Sigmoid colon (tissue), 7 donors: ENCODE results near the gene TXNRD3. TPM values are rescaled to one million over a fixed set of nuclear protein-coding genes. Genes with fewer than 3 reads are reported as not detected.

Experiments
- DNase-seq: peaks from one replicate; pipeline ENCODE4 v3.0.0-alpha.2; 2019
- H3K27ac ChIP-seq, 4 donors: fragments of 200-600 bp; sonication (generic); one replicate each; pipeline ENCODE4 v1.5.1; 2016 to 2019; ENCODE audit warnings: mild to moderate bottlenecking in 1 of 4
- H3K27me3 ChIP-seq, 3 donors: fragments of 200-600 bp; sonication (generic); one replicate each; pipeline ENCODE4 v1.5.1; 2019; ENCODE audit warnings: mild to moderate bottlenecking in 1 of 3
- H3K36me3 ChIP-seq, 4 donors: fragments of 200-600 bp; sonication (generic); one replicate each; pipeline ENCODE4 v1.5.1; 2016 to 2019
- H3K4me1 ChIP-seq, 4 donors: fragments of 200-600 bp; sonication (generic); one replicate each; pipeline ENCODE4 v1.5.1; 2017 to 2019
- H3K4me3 ChIP-seq, 4 donors: fragments of 200-600 bp; sonication (generic); one replicate each; pipeline ENCODE4 v1.5.1; 2017 to 2019; ENCODE audit warnings: mild to moderate bottlenecking in 2 of 4, moderate library complexity in 1 of 4
- H3K9me3 ChIP-seq, 4 donors: fragments of 200-600 bp in 3 of 4; sonication (generic) in 3 of 4; one replicate each; pipeline versions ENCODE4 v1.5.1 to v1.6.1; 2013 to 2019
- EP300 ChIP-seq, 4 donors: sonication (generic); formaldehyde crosslinking; IDR thresholded peaks; one replicate each; pipeline ENCODE4 v1.6.1; 2017; ENCODE audit warnings: antibody characterized with exemption in 4 of 4
- POLR2A ChIP-seq, 2 donors: fragments of 450-650 bp; IDR thresholded peaks; one replicate each; pipeline ENCODE4 v1.6.1; 2016; ENCODE audit warnings: antibody characterized with exemption in 2 of 2, mild to moderate bottlenecking in 2 of 2, moderate library complexity in 2 of 2
- POLR2AphosphoS5 ChIP-seq, 4 donors: sonication (generic); formaldehyde crosslinking; IDR thresholded peaks; one replicate each; pipeline ENCODE4 v1.6.1; 2017; ENCODE audit warnings: antibody characterized with exemption in 4 of 4
- WGBS, 2 donors: extraction: QIAGEN DNeasy Blood & Tissue Kit; methylation state at CpG; one replicate each; pipeline ENCODE4 v1.1.7; 2013; 5-methylcytosine and 5-hydroxymethylcytosine counted together
- intact Hi-C: fragments of 100-400 bp; cut with DNase I; formaldehyde crosslinking; loops from one replicate; pipeline ENCODE4 v1.15.1; 2023
- polyA plus RNA-seq, 3 donors: library from polyadenylated mRNA; stranded (reverse); fragments of 200-250 nt; gene quantifications; one replicate each; pipeline ENCODE4 v1.2.3, GENCODE V29; 2013
- total RNA-seq, 4 donors: library from RNA; depleted of rRNA; stranded (reverse); fragments of >200 nt; gene quantifications; one replicate each; pipeline ENCODE4 v1.1.0, GENCODE V29; 2016
- TF ChIP-seq, protein P1 (sequence below), 4 experiments: fragments of 450-650 bp in 3 of 4; fragments of 200-600 bp in 1 of 4; IDR thresholded peaks; one replicate each; pipeline ENCODE4 v1.5.1; 2016 to 2019; ENCODE audit warnings: antibody characterized with exemption in 4 of 4, mild to moderate bottlenecking in 3 of 4, moderate library complexity in 2 of 4
- donor health status: healthy with polysubstance abuse.
- donor health status: Bipolar disorder and iron deficiency.
- donor health status: healthy.

TXNRD3 gene
- total and polyA plus RNA-seq, 7 donors: 2.5 to 21.4 (median 13.2) TPM

DNA sequence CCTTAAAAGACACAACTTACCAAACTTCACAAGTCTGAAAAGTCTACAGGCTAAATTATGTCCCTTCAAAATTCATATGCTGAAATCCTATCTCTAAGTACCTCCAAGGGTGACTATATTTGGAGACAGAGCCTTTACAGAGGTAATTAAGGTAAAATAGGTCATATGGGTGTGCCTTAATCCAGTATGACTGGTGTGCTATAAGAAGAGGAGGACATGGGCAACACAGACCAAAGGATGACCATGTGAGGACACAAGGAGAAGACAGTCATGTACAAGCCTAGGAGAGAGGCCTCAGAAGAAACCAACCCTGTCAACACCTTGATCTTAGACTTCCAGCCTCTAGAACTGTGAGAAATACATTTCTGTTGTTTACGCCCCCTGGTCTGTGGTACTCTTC lies 32.2 kb downstream of the TXNRD3 start:
- intact Hi-C loops: no loop called here
- no peak for DNase-seq
- H3K4me3 ChIP-seq: no peak overlapping the region
- no peaks in the 10 kb centered on the region for H3K4me1 ChIP-seq
- no peak for TF ChIP-seq POLR2A (IDR thresholded peaks at IDR 0.05)
- TF ChIP-seq, protein P1, sequence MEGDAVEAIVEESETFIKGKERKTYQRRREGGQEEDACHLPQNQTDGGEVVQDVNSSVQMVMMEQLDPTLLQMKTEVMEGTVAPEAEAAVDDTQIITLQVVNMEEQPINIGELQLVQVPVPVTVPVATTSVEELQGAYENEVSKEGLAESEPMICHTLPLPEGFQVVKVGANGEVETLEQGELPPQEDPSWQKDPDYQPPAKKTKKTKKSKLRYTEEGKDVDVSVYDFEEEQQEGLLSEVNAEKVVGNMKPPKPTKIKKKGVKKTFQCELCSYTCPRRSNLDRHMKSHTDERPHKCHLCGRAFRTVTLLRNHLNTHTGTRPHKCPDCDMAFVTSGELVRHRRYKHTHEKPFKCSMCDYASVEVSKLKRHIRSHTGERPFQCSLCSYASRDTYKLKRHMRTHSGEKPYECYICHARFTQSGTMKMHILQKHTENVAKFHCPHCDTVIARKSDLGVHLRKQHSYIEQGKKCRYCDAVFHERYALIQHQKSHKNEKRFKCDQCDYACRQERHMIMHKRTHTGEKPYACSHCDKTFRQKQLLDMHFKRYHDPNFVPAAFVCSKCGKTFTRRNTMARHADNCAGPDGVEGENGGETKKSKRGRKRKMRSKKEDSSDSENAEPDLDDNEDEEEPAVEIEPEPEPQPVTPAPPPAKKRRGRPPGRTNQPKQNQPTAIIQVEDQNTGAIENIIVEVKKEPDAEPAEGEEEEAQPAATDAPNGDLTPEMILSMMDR (IDR thresholded peaks at IDR 0.05): no peak
- TF ChIP-seq POLR2AphosphoS5 (IDR thresholded peaks at IDR 0.05): no peak
- no peak for TF ChIP-seq EP300 (IDR thresholded peaks at IDR 0.05)
- WGBS, 2 donors: 93 to 96% methylated on average over 1 of the region's 1 CpG
- no peaks in the 10 kb centered on the region for H3K9me3 ChIP-seq
- peaks cover 0 to 25% (median 2%) of the 10 kb centered on the region in 4 donors for H3K36me3 ChIP-seq
- no peak overlapping the region for H3K27ac ChIP-seq
- no peaks in the 10 kb centered on the region for H3K27me3 ChIP-seq

DNA sequence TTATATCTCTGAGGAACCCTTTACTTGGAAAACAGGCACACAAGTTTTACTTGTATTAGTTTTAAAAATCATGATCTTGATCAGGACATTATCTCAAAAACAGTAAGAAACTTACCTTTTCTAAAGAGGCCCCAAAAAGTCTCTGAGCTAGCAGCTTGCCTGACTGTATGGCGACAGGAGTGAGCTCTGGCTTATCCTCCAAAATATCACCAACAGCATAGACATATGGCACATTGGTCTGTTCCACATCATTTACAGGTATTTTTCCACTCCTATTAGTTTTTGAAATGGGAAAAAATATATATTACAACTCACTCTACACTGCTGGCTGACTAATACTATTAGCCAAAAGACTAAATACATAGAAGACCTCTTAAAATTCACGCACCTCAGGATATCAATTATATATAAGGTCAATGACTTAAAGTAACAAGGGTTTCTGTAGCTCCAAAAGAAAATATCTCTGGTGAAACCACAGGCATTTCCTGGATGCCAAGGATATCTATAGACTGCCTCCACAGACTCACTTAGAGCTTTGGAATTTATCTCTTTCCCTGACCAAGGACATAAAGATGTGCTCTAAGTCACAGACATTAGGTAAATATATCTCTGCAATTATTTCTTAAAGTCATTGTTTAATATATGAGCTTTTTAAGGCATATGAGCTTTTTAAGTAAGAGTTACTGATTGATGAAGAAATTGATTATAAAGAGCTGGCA lies 33.1 kb downstream of the TXNRD3 start:
- H3K9me3 ChIP-seq: no peaks in the 10 kb centered on the region
- WGBS, 2 donors: 92 to 95% methylated on average over 2 of the region's 2 CpGs
- TF ChIP-seq EP300 (IDR thresholded peaks at IDR 0.05): no peak
- TF ChIP-seq POLR2A (IDR thresholded peaks at IDR 0.05): no peak
- TF ChIP-seq, protein P1 (IDR thresholded peaks at IDR 0.05): no peak
- no peaks in the 10 kb centered on the region for H3K27me3 ChIP-seq
- no peak overlapping the region for H3K27ac ChIP-seq
- no peak for DNase-seq
- H3K36me3 ChIP-seq: peaks cover 0 to 17% (median 2%) of the 10 kb centered on the region in 4 donors
- intact Hi-C loops: no loop called here
- no peak overlapping the region for H3K4me3 ChIP-seq
- no peaks in the 10 kb centered on the region for H3K4me1 ChIP-seq

DNA sequence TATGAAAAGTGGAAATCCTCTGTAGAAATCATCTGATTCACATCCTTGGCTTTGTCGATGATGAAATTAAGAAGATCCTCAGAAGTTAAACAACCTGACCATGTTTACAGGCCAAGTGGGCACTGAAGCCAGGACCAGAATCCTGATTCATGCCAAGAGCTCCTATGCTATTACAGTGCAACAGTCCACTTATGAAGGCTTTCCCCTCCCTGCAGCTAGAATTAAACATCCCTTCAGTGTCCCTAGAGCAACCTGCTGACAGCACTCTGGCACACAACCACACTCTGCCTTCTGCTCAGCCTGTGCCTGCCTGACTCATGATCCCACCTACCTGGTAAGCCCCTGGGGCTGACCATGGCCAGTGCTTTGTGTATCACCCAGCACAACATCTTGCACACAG lies 33.8 kb downstream of the TXNRD3 start:
- WGBS, 2 donors: 95 to 100% methylated on average over 1 of the region's 1 CpG
- Histone ChIP-seq H3K27me3 (no peaks in the 10 kb centered on the region), H3K4me1 (no peaks in the 10 kb centered on the region), H3K27ac (no peak overlapping the region), H3K36me3 (peaks cover 0 to 16% (median 2%) of the 10 kb centered on the region in 4 donors), H3K9me3 (no peaks in the 10 kb centered on the region), H3K4me3 (no peak overlapping the region)
- intact Hi-C loops: no loop called here
- no peak for DNase-seq
- TF ChIP-seq, protein P1 (IDR thresholded peaks at IDR 0.05): no peak
- TF ChIP-seq EP300 (IDR thresholded peaks at IDR 0.05) (no peak), POLR2AphosphoS5 (IDR thresholded peaks at IDR 0.05) (no peak), POLR2A (IDR thresholded peaks at IDR 0.05) (no peak)

DNA sequence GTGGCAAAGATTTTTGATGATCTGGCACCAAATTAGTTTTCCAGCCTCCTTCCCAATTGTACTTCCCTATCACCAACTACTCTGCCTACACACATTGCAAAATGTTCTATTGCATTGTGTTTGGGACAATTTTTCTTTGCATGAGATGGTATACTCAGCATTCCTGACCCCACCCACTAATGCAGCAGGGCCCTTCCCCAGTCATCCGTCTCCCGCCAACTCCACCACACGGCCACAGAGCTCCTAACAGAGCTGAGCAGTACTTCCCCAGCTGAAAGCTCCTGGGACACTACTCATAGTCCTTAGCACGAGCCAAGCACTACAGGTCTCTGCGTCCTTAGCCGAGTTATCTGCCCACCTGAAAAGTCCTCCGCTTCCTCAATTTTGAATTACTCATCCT lies 34.2 kb downstream of the TXNRD3 start:
- peaks cover 0 to 16% (median 2%) of the 10 kb centered on the region in 4 donors for H3K36me3 ChIP-seq
- no peaks in the 10 kb centered on the region for H3K9me3 ChIP-seq
- H3K4me3 ChIP-seq: no peak overlapping the region
- H3K27me3 ChIP-seq: no peaks in the 10 kb centered on the region
- intact Hi-C loops: no loop called here
- DNase-seq: no peak
- TF ChIP-seq, protein P1 (IDR thresholded peaks at IDR 0.05): no peak
- no peaks in the 10 kb centered on the region for H3K4me1 ChIP-seq
- 90 to 96% methylated on average over 7 of the region's 7 CpGs for WGBS, 2 donors
- no peak overlapping the region for H3K27ac ChIP-seq

DNA sequence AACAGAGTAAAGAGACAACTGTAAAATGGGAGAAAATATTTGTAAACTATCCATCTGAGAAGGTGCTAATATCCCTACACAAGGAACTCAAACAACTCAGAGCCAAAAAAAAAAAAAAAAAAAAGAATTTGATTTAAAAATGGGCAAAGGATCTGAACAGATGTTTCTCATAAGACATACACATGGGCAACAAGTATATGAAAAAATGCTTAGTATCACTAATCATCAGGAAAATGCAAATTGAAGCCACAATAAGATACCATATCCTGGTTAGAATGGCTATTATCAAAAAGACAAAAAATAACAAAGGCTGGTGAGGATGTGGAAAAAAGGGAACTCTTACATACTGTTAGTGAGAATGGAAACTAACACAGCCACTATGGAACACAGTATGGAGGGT lies 36.2 kb downstream of the TXNRD3 start:
- no peak overlapping the region for H3K27ac ChIP-seq
- intact Hi-C loops: no loop called here
- TF ChIP-seq EP300 (IDR thresholded peaks at IDR 0.05) (no peak), POLR2AphosphoS5 (IDR thresholded peaks at IDR 0.05) (no peak), POLR2A (IDR thresholded peaks at IDR 0.05) (no peak)
- TF ChIP-seq, protein P1 (IDR thresholded peaks at IDR 0.05): no peak
- DNase-seq: no peak
- no peak overlapping the region for H3K4me3 ChIP-seq
- no peaks in the 10 kb centered on the region for H3K27me3 ChIP-seq
- H3K36me3 ChIP-seq: peaks cover 0 to 23% (median 2%) of the 10 kb centered on the region in 4 donors
- H3K4me1 ChIP-seq: no peaks in the 10 kb centered on the region
- no peaks in the 10 kb centered on the region for H3K9me3 ChIP-seq
